WTC11 (cell line): ENCODE results near the gene ZNF425. TPM values are rescaled to one million over a fixed set of nuclear protein-coding genes. Genes with fewer than 3 reads are reported as not detected.
"Not testable (repeated sequence)": the region's sequence is repeated elsewhere in the genome, so short reads cannot be mapped to it uniquely, and the experiment has no call there.

Source experiments
- ATAC-seq: fragments of 200-7000 bp; cut with Tn5 transposase; 2 replicates; pipeline ENCODE4 v1.10.0; 2021; ENCODE audit warnings: mild to moderate bottlenecking, moderate library complexity
- CTCF ChIA-PET: fragments of 300-600 bp; sonication (Branson Sonifier 250); formaldehyde crosslinking; loops from one replicate; lab custom pipeline; 2021; ENCODE audit warnings: antibody characterized with exemption; lab: Charles Lee
- POLR2A ChIA-PET: fragments of 350-600 bp; sonication (Branson Sonifier 250); formaldehyde crosslinking; loops from one replicate; lab custom pipeline; 2021; ENCODE audit warnings: antibody characterized with exemption; lab: Charles Lee
- DNase-seq: peaks from one replicate; pipeline ENCODE4 v3.0.0; 2021; ENCODE audit warnings: low spot score
- H3K27ac Mint-ChIP-seq: 2 replicates; pipeline ENCODE4 v1.8.0; 2021; ENCODE audit warnings: mixed read lengths
- H3K27me3 Mint-ChIP-seq: 2 replicates; pipeline ENCODE4 v1.8.0; 2021; ENCODE audit warnings: low read depth, mild to moderate bottlenecking, moderate library complexity, mixed read lengths
- H3K36me3 Mint-ChIP-seq: 2 replicates; pipeline ENCODE4 v1.8.0; 2021; ENCODE audit warnings: mixed read lengths
- H3K4me1 Mint-ChIP-seq: 2 replicates; pipeline ENCODE4 v1.8.0; 2022; ENCODE audit warnings: mixed read lengths
- H3K4me3 Mint-ChIP-seq: 2 replicates; pipeline ENCODE4 v1.8.0; 2021; ENCODE audit warnings: mild to moderate bottlenecking, moderate library complexity, mixed read lengths
- H3K9me3 Mint-ChIP-seq: 2 replicates; pipeline ENCODE4 v1.8.0; 2021; ENCODE audit warnings: mixed read lengths
- CREM ChIP-seq: sonication (generic); formaldehyde crosslinking; IDR thresholded peaks from 2 replicates; pipeline ENCODE4 v1.8.1; 2022; ENCODE audit warnings: mild to moderate bottlenecking, missing genetic modification reagents, moderate library complexity
- ELF4 ChIP-seq: sonication (generic); formaldehyde crosslinking; IDR thresholded peaks from 2 replicates; pipeline ENCODE4 v1.8.1; 2022; ENCODE audit warnings: low read depth, mild to moderate bottlenecking, moderate library complexity, missing genetic modification reagents
- FOXK1 ChIP-seq: sonication (generic); formaldehyde crosslinking; IDR thresholded peaks from 2 replicates; pipeline ENCODE4 v1.8.0; 2022; ENCODE audit warnings: mild to moderate bottlenecking, moderate library complexity, missing genetic modification reagents
- FOXP4 ChIP-seq: sonication (generic); formaldehyde crosslinking; IDR thresholded peaks from 2 replicates; pipeline ENCODE4 v1.8.0; 2022; ENCODE audit warnings: mild to moderate bottlenecking, missing genetic modification reagents
- GTF2I ChIP-seq: fragments of 250-450 bp; sonication (Bioruptor Pico); conservative IDR thresholded peaks from 2 replicates; pipeline ENCODE4 v1.4.0; 2021; ENCODE audit warnings: mild to moderate bottlenecking
- KAT7 ChIP-seq: sonication (generic); formaldehyde crosslinking; IDR thresholded peaks from 2 replicates; pipeline ENCODE4 v1.8.1; 2023; ENCODE audit warnings: missing genetic modification reagents, mild to moderate bottlenecking, borderline replicate concordance
- MXD4 ChIP-seq: fragments of 250-450 bp; sonication (Bioruptor Pico); IDR thresholded peaks from 2 replicates; pipeline ENCODE4 v1.8.0; 2021; ENCODE audit warnings: mild to moderate bottlenecking, moderate library complexity, borderline replicate concordance
- MYBL2 ChIP-seq: sonication (generic); formaldehyde crosslinking; IDR thresholded peaks from 2 replicates; pipeline ENCODE4 v1.8.1; 2023; ENCODE audit warnings: mild to moderate bottlenecking, moderate library complexity, missing genetic modification reagents
- NFE2L1 ChIP-seq: sonication (generic); formaldehyde crosslinking; IDR thresholded peaks from 2 replicates; pipeline ENCODE4 v1.8.1; 2023; ENCODE audit warnings: missing genetic modification reagents
- NR2C2 ChIP-seq: sonication (generic); formaldehyde crosslinking; IDR thresholded peaks from 2 replicates; pipeline ENCODE4 v1.8.0; 2022; ENCODE audit warnings: mild to moderate bottlenecking, missing genetic modification reagents
- RORB ChIP-seq: fragments of 250-450 bp; sonication (Bioruptor Pico); IDR thresholded peaks from 2 replicates; pipeline ENCODE4 v1.9.0; 2021; ENCODE audit warnings: mild to moderate bottlenecking
- SMAD3 ChIP-seq: sonication (generic); formaldehyde crosslinking; IDR thresholded peaks from 2 replicates; pipeline ENCODE4 v1.8.0; 2022; ENCODE audit warnings: missing genetic modification reagents, mild to moderate bottlenecking, borderline replicate concordance
- SMAD4 ChIP-seq: sonication (generic); formaldehyde crosslinking; IDR thresholded peaks from 2 replicates; pipeline ENCODE4 v1.8.0; 2022; ENCODE audit warnings: mild to moderate bottlenecking, missing genetic modification reagents
- SOX15 ChIP-seq: fragments of 250-450 bp; sonication (Bioruptor Pico); IDR thresholded peaks from 2 replicates; pipeline ENCODE4 v1.9.0; 2021; ENCODE audit warnings: mild to moderate bottlenecking
- TEAD1 ChIP-seq: sonication (generic); formaldehyde crosslinking; IDR thresholded peaks from 2 replicates; pipeline ENCODE4 v1.8.0; 2022; ENCODE audit warnings: mild to moderate bottlenecking, missing genetic modification reagents
- ZBTB43 ChIP-seq: sonication (generic); formaldehyde crosslinking; IDR thresholded peaks from 2 replicates; pipeline ENCODE4 v1.8.1; 2023; ENCODE audit warnings: mild to moderate bottlenecking, missing genetic modification reagents
- ZNF423 ChIP-seq: fragments of 250-450 bp; sonication (Bioruptor Pico); IDR thresholded peaks from 2 replicates; pipeline ENCODE4 v2.1.2; 2022; ENCODE audit warnings: mild to moderate bottlenecking, moderate library complexity
- total RNA-seq: library from RNA; stranded (reverse); gene quantifications from 3 replicates; pipeline ENCODE4 v1.2.3, GENCODE V29; 2021
- TF ChIP-seq, protein P1 (sequence below): sonication (generic); formaldehyde crosslinking; IDR thresholded peaks from 2 replicates; pipeline ENCODE4 v1.8.1; 2023; ENCODE audit warnings: mild to moderate bottlenecking, missing genetic modification reagents, moderate library complexity
- TF ChIP-seq, protein P2 (sequence below): sonication (generic); formaldehyde crosslinking; IDR thresholded peaks from 2 replicates; pipeline ENCODE4 v1.8.1; 2023; ENCODE audit warnings: mild to moderate bottlenecking, moderate library complexity, missing genetic modification reagents
- TF ChIP-seq, protein P3 (sequence below): fragments of 250-450 bp; sonication (Bioruptor Pico); IDR thresholded peaks from 2 replicates; pipeline ENCODE4 v2.1.2; 2022; ENCODE audit warnings: mild to moderate bottlenecking, moderate library complexity
- TF ChIP-seq, protein P4 (sequence below): fragments of 250-450 bp; sonication (Bioruptor Pico); IDR thresholded peaks from 2 replicates; pipeline ENCODE4 v1.9.0; 2021; ENCODE audit warnings: moderate library complexity, mild to moderate bottlenecking, inconsistent platforms, borderline replicate concordance
- TF ChIP-seq, protein P5 (sequence below): sonication (generic); formaldehyde crosslinking; IDR thresholded peaks from 2 replicates; pipeline ENCODE4 v1.8.1; 2022; ENCODE audit warnings: mild to moderate bottlenecking, missing genetic modification reagents, moderate library complexity, borderline replicate concordance

Gene ZNF425
- total RNA-seq, 1 experiment from 2014 or later, result 3.8 TPM

- TF ChIP-seq, protein P1, sequence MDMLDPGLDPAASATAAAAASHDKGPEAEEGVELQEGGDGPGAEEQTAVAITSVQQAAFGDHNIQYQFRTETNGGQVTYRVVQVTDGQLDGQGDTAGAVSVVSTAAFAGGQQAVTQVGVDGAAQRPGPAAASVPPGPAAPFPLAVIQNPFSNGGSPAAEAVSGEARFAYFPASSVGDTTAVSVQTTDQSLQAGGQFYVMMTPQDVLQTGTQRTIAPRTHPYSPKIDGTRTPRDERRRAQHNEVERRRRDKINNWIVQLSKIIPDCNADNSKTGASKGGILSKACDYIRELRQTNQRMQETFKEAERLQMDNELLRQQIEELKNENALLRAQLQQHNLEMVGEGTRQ (CRISPR knock-in tag), result 0 out of 2 replicates have a peak, but pooled peaks have one; percentile 4
- TF ChIP-seq MYBL2 (CRISPR knock-in tag), result no peak
- peak; percentile 52 for TF ChIP-seq FOXK1
- no peak for TF ChIP-seq MXD4
- TF ChIP-seq GTF2I (CRISPR knock-in tag), result no peak
- peak; percentile 63; the same call in 1 of the 2 replicates for TF ChIP-seq TEAD1 (CRISPR knock-in tag)
- TF ChIP-seq, all 79 proteins: peak for 8
Measured at GRCh38 chr7:149145031-149145845, 19.1 kb upstream of the ZNF425 start (continued).

GRCh38 chr7:149144436-149144922 is 18.4 kb upstream of the ZNF425 start:
- peak; percentile 24 for DNase-seq
- TF ChIP-seq ZNF423, result peak; percentile 12; the same call in 1 of the 2 replicates
- TF ChIP-seq FOXP4 (CRISPR knock-in tag), result peak; percentile 27; the same call in 1 of the 2 replicates
- H3K27me3 Mint-ChIP-seq, ATAC-seq, H3K9me3 Mint-ChIP-seq, H3K36me3 Mint-ChIP-seq: not testable (repeated sequence)
- POLR2A ChIA-PET, result interaction anchor here (0.6 kb wide), 1 partner anchor 146 kb away, joined by 3 read pairs; no protein-coding TSS in a partner anchor
- peak overlapping the region; percentile 95 for H3K27ac Mint-ChIP-seq
- peak overlapping the region; percentile 49 for H3K4me3 Mint-ChIP-seq
- peaks cover 42% of the 10 kb centered on the region for H3K4me1 Mint-ChIP-seq
- CTCF ChIA-PET, result interaction anchor here (0.9 to 1.1 kb wide), 3 partner anchors 18 to 139 kb away, joined by 3 to 5 read pairs (median 4); no protein-coding TSS in a partner anchor

GRCh38 chr7:149141893-149142292 is 15.8 kb upstream of the ZNF425 start:
- H3K4me1 Mint-ChIP-seq, result peaks cover 39% of the 10 kb centered on the region
- H3K36me3 Mint-ChIP-seq, result peaks cover 3% of the 10 kb centered on the region; the same call in 1 of the 2 replicates
- DNase-seq (no peak), ATAC-seq (no peak)
- peak overlapping the region; percentile 74; the same call in 1 of the 2 replicates for H3K27ac Mint-ChIP-seq
- H3K27me3 Mint-ChIP-seq, result no peaks in the 10 kb centered on the region
- CTCF ChIA-PET, result no interaction called here
- H3K4me3 Mint-ChIP-seq, result no peak overlapping the region
- H3K9me3 Mint-ChIP-seq, result no peaks in the 10 kb centered on the region
- POLR2A ChIA-PET, result no interaction called here
- TF ChIP-seq, protein P2, sequence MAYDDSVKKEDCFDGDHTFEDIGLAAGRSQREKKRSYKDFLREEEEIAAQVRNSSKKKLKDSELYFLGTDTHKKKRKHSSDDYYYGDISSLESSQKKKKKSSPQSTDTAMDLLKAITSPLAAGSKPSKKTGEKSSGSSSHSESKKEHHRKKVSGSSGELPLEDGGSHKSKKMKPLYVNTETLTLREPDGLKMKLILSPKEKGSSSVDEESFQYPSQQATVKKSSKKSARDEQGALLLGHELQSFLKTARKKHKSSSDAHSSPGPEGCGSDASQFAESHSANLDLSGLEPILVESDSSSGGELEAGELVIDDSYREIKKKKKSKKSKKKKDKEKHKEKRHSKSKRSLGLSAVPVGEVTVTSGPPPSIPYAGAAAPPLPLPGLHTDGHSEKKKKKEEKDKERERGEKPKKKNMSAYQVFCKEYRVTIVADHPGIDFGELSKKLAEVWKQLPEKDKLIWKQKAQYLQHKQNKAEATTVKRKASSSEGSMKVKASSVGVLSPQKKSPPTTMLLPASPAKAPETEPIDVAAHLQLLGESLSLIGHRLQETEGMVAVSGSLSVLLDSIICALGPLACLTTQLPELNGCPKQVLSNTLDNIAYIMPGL, result no peak
- TF ChIP-seq SOX15 (CRISPR knock-in tag) (no peak), CREM (CRISPR knock-in tag) (no peak), KAT7 (CRISPR knock-in tag) (no peak), NFE2L1 (CRISPR knock-in tag) (no peak), ZBTB43 (no peak), SMAD3 (CRISPR knock-in tag) (no peak), TEAD1 (CRISPR knock-in tag) (no peak), FOXK1 (no peak), ELF4 (no peak), SMAD4 (CRISPR knock-in tag) (no peak), RORB (no peak), NR2C2 (CRISPR knock-in tag) (no peak)
- TF ChIP-seq, protein P3, sequence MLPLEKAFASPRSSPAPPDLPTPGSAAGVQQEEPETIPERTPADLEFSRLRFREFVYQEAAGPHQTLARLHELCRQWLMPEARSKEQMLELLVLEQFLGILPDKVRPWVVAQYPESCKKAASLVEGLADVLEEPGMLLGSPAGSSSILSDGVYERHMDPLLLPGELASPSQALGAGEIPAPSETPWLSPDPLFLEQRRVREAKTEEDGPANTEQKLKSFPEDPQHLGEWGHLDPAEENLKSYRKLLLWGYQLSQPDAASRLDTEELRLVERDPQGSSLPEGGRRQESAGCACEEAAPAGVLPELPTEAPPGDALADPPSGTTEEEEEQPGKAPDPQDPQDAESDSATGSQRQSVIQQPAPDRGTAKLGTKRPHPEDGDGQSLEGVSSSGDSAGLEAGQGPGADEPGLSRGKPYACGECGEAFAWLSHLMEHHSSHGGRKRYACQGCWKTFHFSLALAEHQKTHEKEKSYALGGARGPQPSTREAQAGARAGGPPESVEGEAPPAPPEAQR (CRISPR knock-in tag), result no peak
- TF ChIP-seq, protein P4, sequence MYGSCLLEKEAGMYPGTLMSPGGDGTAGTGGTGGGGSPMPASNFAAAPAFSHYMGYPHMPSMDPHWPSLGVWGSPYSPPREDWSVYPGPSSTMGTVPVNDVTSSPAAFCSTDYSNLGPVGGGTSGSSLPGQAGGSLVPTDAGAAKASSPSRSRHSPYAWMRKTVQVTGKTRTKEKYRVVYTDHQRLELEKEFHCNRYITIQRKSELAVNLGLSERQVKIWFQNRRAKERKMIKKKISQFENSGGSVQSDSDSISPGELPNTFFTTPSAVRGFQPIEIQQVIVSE (CRISPR knock-in tag), result no peak
- TF ChIP-seq, protein P5, sequence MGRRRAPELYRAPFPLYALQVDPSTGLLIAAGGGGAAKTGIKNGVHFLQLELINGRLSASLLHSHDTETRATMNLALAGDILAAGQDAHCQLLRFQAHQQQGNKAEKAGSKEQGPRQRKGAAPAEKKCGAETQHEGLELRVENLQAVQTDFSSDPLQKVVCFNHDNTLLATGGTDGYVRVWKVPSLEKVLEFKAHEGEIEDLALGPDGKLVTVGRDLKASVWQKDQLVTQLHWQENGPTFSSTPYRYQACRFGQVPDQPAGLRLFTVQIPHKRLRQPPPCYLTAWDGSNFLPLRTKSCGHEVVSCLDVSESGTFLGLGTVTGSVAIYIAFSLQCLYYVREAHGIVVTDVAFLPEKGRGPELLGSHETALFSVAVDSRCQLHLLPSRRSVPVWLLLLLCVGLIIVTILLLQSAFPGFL (CRISPR knock-in tag), result no peak
